DMS153 (cell line): ENCODE data around the gene PRRT2.
"Not testable (repeated sequence)": the region's sequence is repeated elsewhere in the genome, so short reads cannot be mapped to it uniquely, and the experiment has no call there.

Experiments
- DNase-seq: peaks from one replicate; lab custom pipeline; 2025; lab: John Stamatoyannopoulos, UW

PRRT2 gene

DNA sequence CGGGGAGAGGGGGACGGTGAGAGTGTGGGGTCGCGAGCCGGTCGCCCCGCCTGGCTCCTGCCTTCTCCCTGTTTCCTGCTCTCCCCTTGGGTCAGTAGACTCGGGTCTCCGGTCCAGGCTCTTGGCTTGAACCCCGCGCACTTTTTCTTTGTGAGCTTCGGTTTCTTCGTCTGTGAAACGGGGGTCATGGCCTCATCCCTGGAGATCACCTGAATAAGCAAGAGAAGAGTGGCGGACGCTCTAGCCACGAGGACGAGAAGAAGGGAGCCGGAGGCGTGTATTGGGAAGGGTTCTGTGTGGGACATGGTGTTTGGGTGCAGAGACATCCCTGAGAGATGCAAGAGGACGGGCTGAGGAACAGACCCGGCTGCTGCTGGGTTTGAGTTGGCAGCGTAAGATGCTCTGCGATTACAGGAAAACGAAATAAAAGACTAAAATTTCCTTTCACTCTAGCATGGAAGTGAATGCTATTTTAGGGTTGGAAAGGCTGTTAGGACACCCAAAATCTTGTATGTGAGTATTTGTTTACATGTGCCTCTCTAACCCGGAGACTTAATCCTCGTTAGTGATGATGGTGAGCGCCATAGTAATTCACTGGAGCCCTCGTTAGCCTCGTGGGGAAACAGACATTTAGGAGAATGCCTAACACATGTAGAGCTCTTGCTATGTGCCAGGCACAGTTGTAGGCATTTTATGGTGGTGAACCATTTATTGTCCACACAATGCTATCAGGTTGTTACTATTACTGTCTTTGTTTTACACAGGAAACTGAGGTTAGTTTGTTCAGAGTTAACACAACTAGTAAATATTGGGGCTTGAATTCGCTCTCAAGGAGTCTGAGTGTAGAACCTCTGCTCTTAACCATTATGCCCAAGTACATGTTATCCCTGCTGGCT lies 20.8 kb upstream of the PRRT2 start:
- DNase-seq, result no peak

DNA sequence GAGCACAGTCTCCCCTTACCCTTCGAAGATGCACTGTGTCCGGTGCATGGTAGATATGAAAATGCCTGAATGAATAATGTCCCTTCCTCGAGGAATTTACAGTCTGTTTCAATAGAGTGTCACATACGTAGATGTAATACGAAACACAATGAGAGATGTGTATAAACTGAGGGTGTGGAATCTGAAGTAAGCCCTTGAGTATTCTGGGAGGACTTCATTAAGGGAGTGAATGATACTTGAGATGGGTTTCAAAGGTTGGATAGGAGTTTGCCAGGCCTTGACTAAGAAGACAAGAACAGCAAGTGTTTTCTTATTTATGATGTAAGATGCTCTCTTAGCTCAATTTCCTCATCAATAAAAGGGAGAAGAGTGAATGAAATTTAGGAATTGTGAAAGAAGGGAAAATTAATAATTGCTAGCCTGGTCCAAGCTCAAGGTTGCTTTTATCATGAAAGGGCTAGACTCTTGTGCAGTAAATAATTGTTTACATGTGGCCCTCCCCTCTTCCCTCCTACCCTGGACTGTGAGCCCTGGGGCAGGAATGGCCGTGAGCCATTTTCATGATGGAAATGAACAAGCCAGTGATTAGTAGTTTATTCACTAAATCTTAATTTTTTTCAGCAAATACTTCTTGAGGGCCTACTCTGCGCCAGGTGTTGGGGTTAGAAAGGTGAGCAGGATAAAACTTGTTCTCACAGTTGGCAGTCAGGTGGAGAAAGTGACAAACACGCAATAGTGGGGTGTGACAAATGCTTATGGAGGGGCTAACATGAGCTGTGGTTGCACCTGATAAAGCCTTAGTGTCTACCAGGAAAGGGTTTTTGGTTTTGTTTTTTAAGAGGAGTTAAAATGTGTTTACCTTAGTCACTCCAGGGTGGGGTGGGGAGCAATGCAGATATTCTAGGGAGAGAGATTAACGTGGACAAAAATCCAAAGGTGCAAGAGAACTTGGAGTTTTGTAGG lies 19.9 kb upstream of the PRRT2 start:
- DNase-seq, result no peak

DNA sequence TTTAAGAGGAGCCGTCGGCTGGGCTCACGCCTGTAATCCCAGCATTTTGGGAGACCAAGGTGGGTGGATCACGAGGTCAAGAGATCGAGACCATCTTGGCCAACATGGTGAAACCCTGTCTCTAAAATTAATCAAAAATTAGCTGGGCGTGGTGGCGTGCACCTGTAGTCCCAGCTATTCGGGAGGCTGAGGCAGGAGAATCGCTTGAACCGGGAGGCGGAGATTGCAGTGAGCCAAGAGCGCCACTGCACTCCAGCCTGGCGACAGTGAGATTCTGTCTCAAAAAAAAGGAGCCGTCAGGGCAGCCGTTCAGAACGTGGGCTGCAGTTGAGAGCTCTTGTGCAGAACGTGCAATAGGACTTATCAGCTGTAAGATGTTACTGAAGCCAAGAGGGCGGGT lies 18.8 kb upstream of the PRRT2 start:
- not testable (repeated sequence) for DNase-seq

DNA sequence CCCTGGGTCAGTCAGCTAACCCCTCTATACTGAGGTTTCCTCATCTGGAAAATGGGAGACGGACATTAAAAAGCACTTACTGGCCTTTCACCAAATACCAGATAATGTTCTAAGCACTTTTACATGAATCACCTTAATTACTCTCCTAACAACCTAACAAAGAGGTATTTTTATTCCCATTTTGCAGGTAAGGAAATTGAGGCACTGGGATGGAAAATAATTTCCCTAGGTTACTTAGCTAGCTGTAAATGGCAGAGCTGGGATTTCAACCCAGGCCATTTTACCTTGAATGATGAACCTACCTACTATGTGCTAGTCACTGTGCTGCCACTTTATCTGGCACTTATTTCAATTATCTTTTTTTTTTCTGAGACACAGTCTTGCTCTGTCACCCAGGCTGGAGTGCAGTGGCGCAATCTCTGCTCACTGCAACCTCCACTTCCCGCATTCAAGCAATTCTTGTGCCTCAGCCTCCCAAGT lies 17.7 kb upstream of the PRRT2 start:
- no peak for DNase-seq

DNA sequence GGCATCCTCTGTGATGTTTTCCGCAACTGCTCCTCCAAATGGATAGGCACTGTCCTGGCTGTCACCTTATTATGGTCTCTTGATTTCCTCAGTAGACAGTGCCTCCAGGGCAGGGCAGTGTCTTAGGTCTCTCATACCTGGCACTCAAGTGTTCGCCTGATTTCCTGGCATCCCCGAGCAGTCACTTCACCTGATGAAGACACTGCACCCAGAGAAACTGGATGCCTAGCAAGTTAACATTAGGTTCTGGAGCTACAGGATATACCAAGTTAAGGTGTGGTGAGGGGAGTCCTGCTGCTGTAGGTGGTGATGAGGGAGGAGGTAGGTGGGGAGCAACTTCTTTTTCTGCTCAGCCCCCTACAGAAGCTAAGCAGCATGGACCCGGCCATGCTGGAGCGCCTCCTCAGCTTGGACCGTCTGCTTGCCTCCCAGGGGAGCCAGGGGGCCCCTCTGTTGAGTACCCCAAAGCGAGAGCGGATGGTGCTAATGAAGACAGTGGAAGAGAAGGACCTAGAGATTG lies 9.5 kb upstream of the PRRT2 start:
- no peak for DNase-seq

DNA sequence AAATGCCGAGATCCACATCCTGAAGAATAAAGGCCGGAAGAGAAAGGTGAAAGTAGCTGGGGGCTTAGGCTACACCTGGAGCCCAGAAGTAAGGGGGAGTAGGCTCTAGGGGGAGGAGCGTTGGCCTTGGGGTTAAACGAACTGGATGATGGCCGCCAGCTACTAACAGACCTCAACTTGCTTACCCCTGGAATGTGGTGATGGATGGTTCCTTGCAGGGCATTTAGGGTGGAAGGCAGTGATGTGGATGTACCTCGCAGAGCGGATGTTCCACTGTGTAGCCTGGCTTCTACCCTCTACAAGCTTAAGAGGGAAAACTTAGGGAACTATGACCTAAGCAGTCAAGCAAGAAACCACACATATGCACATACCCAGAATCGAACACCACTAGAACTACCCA lies 8.0 kb upstream of the PRRT2 start:
- no peak for DNase-seq

DNA sequence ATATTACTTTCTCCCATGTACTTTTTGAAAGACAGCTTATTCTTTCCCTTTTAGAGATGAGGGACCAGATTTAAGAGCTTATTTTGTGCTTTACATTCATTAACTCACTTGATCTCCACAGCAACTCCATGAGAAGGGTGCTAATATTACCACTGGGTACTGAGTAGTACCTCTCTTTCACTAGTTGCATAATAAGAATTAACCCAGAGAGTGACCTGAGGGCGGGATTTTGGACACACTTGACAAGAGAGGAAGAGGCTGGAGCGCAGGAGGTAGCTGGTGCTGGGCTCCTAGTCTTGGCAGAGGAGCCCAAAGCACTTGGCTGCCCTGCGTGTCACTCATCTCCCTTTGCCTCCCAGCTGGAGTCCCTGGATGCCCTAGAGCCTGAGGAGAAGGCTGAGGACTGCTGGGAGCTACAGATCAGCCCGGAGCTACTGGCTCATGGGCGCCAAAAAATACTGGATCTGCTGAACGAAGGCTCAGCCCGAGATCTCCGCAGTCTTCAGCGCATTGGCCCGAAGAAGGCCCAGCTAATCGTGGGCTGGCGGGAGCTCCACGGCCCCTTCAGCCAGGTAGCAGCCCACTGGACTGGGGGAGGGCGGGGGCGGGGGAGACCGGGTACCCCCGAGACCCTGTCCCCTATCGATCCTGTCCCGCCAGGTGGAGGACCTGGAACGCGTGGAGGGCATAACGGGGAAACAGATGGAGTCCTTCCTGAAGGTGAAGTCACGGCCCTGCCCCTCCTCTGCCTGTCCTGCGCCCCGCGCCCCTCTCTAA lies 7.3 kb upstream of the PRRT2 start:
- DNase-seq, result peak; percentile 24

DNA sequence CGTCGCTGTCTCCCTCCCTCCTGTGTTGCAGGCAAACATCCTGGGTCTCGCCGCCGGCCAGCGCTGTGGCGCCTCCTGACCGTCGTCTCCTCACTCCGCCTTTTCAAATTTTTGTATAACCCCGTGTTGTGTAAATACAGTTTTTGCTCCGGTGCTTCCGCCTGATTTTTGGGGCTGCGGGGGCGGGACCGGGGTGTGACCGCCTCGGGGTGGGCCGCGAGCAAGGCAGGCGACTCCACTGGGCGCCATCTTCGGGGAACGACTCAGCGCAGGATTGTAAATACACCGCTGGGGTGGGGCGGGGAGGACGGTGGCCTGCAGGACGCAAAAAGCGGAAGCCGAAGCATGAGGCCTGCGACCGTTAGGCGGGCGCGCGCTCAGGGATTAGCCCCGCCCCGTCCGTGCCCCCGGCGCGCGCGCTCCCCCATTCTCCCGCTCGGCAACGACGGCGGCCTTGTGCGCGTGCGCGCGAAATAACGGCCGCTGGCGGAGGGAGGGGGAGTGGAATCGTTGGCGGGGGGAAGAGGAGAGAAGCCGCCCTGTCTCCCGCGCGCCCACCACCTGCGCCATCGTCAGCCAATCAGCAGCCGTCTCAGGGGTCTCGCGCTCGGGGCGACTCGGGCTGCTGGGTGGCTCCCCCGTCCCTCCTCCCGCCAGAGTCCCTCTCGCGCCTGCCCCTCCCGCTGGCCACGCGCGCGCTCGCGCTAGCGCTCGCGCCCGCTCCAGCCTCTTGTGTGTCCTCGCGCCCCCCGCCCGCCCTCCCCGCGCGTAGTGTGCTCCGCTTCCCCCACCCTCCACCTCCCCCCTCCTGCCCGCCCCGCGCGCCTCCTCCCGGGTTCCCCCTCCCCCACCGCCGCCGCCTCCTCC lies 6.5 kb upstream of the PRRT2 start:
- peak; percentile 96 for DNase-seq

DNA sequence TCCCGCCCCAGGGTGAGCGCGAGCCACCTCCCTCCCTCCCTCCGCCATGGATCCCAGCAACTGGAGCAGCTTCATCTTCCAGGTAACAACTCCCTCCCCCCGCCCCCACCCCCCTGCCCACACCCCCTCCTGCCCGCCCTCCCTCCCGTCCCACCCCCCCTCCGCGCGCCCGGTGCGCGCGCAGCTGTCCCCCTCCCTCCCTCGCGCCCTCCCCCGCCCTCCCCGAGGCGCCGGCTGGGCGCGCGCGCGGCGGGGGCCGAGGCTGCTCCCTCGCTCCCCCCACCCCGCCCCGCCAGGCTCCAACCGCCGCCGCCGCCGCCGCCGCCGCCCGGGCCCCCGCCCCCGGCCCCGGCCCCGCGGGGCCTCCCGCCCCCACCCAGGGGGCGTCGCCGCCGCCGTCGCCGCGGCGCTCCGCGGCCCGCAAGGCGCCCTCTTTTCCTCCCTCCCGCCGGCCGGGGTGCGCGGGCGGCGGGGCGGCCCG lies 5.9 kb upstream of the PRRT2 start, which contains the start of gene MAZ:
Gene MAZ, plus strand, starts transcription at position 431 of the 481 bp plus-strand sequence. CDS start 173 bp downstream, outside the sequence.
- peak; percentile 91 for DNase-seq

DNA sequence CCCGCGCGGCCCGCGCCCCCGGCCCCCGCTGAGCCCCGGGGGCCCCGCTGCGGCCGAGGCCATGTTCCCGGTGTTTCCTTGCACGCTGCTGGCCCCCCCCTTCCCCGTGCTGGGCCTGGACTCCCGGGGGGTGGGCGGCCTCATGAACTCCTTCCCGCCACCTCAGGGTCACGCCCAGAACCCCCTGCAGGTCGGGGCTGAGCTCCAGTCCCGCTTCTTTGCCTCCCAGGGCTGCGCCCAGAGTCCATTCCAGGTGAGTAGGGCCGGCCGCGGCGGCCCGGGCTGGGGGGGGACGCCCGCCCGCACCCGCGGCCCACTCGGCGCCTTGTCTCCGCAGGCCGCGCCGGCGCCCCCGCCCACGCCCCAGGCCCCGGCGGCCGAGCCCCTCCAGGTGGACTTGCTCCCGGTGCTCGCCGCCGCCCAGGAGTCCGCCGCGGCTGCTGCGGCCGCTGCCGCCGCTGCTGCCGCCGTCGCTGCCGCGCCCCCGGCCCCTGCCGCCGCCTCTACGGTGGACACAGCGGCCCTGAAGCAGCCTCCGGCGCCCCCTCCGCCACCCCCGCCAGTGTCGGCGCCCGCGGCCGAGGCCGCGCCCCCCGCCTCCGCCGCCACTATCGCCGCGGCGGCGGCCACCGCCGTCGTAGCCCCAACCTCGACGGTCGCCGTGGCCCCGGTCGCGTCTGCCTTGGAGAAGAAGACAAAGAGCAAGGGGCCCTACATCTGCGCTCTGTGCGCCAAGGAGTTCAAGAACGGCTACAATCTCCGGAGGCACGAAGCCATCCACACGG lies 5.2 kb upstream of the PRRT2 start:
- peak; percentile 34 for DNase-seq

DNA sequence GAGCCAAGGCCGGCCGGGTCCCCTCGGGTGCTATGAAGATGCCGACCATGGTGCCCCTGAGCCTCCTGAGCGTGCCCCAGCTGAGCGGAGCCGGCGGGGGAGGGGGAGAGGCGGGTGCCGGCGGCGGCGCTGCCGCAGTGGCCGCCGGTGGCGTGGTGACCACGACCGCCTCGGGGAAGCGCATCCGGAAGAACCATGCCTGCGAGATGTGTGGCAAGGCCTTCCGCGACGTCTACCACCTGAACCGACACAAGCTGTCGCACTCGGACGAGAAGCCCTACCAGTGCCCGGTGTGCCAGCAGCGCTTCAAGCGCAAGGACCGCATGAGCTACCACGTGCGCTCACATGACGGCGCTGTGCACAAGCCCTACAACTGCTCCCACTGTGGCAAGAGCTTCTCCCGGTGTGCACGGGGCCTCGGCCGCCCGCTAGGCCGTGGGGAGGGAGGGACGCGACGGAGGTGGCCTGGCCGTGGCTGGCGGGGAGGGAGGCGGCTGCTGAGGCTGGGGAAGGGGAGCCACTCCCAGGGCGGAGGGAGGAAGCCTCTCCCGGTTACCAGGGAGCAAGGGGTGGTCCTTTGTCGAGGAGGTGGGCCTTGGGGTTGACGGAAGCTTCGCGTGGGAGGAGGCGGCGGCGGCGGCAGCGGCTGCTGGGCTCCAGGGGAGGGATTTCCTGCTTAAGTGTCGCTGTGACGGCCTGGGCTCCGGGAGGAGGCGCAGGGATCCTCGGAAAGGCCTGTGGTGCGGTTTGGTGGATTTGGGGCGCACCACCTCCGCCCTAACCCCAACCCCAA lies 4.4 kb upstream of the PRRT2 start:
- peak; percentile 88 for DNase-seq

DNA sequence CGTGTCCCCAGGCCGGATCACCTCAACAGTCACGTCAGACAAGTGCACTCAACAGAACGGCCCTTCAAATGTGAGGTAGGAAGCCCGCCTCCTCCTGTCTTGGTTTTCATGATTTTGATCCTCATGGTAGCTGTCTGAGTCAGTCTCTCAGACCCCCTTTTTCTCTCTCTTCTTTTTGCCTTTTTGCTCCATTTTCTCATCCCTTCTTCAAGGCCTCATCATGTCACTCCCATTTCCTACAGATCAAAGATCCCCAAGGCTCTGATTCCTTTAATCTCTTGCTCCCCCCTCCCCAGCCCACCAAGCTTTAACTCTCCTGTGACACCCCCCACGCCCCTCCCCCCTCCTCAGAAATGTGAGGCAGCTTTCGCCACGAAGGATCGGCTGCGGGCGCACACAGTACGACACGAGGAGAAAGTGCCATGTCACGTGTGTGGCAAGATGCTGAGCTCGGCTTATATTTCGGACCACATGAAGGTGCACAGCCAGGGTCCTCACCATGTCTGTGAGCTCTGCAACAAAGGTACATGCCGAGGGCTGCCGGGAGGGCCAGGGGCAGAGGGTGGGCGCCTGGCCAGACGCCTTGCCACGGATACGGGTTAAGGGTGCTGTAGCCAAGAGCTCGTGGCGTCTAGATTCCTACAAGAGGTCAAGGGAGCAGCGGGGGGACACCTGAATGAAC lies 3.6 kb upstream of the PRRT2 start:
- no peak for DNase-seq

DNA sequence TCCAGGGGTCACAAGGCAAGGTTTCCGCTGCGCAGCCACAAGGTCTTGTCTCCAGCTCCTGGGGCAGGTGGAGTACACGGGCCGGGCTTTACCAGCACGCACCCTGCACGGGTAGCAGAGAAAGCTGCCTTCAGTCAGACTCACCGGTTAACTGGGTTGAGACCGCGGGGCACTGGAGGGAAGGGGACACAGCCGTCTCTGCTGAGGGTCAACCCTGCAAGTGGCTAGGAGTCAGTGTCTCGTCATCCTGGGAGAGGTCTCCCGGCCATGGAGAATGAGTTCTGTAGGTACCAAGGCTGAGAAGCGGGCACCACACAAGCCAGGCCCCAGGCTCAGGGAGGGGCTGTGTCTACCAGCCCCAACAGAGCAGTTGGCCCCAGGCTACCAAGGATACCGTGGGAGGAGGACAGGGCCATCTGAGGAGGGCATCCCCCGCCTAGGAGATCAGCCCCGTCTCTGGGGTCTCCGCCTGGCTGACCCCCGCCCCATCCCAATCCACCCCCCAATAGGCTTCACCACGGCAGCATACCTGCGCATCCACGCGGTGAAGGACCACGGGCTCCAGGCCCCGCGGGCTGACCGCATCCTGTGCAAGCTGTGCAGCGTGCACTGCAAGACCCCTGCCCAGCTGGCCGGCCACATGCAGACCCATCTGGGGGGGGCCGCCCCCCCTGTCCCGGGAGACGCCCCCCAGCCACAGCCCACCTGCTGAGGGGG lies 2.8 kb upstream of the PRRT2 start:
- DNase-seq, result no peak

DNA sequence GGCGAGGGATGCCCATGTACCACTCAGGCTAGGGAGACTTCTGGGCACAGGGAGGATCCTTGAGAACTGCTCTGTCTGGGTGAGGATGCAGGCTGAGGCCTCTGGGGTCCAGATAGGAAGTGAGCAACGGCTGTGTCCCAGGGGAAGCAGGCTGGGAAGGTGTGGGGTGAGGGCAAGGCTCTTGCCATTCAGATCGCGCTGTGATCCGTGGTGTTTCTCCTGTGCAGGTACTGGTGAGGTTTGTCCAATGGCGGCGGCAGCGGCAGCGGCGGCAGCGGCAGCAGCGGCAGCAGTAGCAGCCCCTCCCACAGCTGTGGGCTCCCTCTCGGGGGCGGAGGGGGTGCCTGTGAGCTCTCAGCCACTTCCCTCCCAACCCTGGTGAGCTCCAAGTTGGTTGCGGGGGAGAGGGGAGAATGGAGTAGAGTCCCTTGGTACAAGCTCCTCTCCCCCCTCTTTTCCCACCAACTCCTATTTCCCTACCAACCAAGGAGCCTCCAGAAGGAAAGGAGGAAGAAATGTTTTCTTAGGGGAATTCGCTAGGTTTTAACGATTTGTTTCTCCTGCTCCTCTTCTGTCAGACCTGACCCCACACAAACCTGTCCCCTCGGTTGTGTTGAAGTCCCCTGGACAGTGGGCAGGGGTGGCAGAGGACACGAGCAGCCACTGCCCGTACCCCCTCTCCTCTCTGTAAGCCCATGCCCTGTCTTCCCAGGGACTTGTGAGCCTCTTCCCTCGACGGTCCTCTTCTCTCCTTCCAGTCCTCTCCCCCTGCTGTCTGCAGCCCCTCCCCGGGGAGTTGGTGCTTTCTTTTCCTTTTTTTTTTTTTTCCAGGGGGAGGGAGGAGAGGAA lies 1.9 kb upstream of the PRRT2 start:
- DNase-seq, result no peak

DNA sequence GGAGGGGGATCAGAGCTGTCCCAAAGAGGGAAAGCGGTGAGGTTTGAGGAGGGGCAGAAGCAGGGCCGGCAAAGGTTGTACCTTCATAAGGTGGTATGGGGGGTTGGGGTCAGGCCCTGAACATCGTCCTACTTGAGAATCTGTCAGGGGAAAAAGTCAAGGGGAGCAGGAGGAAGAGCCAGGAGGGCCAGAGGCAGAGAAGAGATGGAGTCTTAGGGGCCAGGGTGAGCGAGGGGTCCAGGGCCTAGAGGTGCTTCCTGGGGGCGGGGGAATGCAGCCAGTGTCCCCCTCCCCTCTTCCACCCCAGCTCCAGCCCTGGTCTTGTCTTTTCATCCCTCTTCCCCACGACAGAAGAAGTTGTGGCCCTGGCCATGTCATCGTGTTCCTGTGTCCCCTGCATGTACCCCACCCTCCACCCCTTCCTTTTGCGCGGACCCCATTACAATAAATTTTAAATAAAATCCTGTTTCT lies 1.3 kb upstream of the PRRT2 start:
- DNase-seq, result no peak

DNA sequence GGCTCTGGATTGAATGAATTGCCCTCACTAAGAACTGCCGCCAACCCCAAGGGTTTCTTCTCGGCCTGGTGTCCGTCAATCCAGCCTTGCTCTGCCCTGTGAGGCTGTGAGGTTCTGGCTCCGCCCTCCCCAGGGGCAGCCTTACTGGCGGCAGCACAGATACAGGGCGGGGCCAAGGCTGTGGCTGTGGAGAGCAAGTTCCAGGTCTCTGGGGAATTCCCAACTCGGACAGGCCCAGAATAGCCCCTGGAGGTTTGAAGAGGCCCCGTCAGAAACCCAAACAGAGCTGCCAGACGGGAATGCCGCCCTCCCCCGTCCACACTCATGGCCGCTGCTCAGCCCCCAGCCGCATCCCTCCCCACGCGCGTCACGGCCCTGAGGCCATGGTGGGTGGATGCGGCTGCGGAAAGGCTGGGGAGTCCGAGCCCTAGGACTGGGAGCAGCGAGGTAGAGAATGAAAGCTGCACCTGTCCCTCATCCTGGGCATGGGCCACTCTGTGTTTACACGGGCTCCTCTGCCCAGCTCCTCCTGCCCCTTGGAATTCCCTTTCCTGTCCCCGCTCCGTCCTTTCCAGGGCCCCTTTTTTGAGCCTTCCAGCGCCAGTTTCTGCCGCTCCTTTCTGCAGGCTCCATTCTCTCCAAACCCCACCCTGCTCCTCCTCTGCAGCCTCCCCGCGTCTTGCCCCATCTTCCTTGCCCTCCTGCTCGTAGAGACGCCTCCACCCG lies 660 bp upstream of the PRRT2 start:
- DNase-seq, result peak; percentile 90
